GM23338 (cell line): ENCODE results near the gene AKIRIN2.

Experiments
- CREB1 ChIP-seq: fragments of 250-450 bp; sonication (Bioruptor Pico); IDR thresholded peaks from 2 replicates; pipeline ENCODE4 v1.5.0; 2020; ENCODE audit warnings: low read depth, mild to moderate bottlenecking, moderate library complexity
- CTCF ChIP-seq, 2 experiments: fragments of 200-600 bp in 1 of 2; sonication (generic) in 1 of 2; conservative IDR thresholded peaks; 2 replicates each; pipeline versions ENCODE4 v1.5.1 to v1.6.1; 2016 to 2017; ENCODE audit warnings: antibody characterized with exemption in 2 of 2, low read depth in 2 of 2, mild to moderate bottlenecking in 2 of 2, moderate library complexity in 1 of 2
- ETS1 ChIP-seq: IDR thresholded peaks from 2 replicates; pipeline ENCODE4 v1.6.1; 2016; ENCODE audit warnings: antibody characterized with exemption
- EZH2 ChIP-seq: fragments of 200-600 bp; sonication (generic); IDR thresholded peaks from one replicate; pipeline ENCODE4 v1.8.0; 2017; ENCODE audit warnings: antibody characterized with exemption, mild to moderate bottlenecking, low read depth; ENCODE audit not compliant: unreplicated experiment
- EZH2phosphoT487 ChIP-seq: fragments of 200-600 bp; sonication (generic); IDR thresholded peaks from one replicate; pipeline ENCODE4 v1.8.1; 2018; ENCODE audit warnings: antibody characterized with exemption; ENCODE audit not compliant: unreplicated experiment
- JUNB ChIP-seq: IDR thresholded peaks from one replicate; pipeline ENCODE4 v1.6.1; 2016; ENCODE audit warnings: antibody characterized with exemption; ENCODE audit not compliant: unreplicated experiment
- NANOG ChIP-seq: IDR thresholded peaks from 2 replicates; pipeline ENCODE4 v1.6.1; 2016; ENCODE audit warnings: antibody characterized with exemption, borderline replicate concordance
- POLR2AphosphoS5 ChIP-seq: IDR thresholded peaks from 2 replicates; pipeline ENCODE4 v1.6.1; 2016; ENCODE audit warnings: antibody characterized with exemption, low read depth
- REST ChIP-seq: IDR thresholded peaks from one replicate; pipeline ENCODE4 v1.6.1; 2018; ENCODE audit warnings: antibody characterized with exemption; ENCODE audit not compliant: unreplicated experiment
- STAT1 ChIP-seq: IDR thresholded peaks from one replicate; pipeline ENCODE4 v1.6.1; 2016; ENCODE audit warnings: antibody characterized with exemption; ENCODE audit not compliant: unreplicated experiment
- ZNF331 ChIP-seq: fragments of 250-450 bp; sonication (Bioruptor Pico); IDR thresholded peaks from 2 replicates; pipeline ENCODE4 v1.5.0; 2020; ENCODE audit warnings: low read depth, mild to moderate bottlenecking, moderate library complexity

- TF ChIP-seq CTCF (conservative IDR thresholded peaks at IDR 0.05; ENCODE audit: low read depth in 2 of 2) (no peak), ETS1 (no peak), EZH2 (no peak), STAT1 (no peak), POLR2AphosphoS5 (no peak), REST (no peak), CREB1 (no peak), NANOG (no peak), JUNB (no peak), ZNF331 (CRISPR knock-in tag) (no peak), EZH2phosphoT487 (no peak)
These were observed 723 bp downstream of the AKIRIN2 start for GRCh38 chr6:87701344-87701675.
